GM19099 (cell line): ENCODE results near the gene FHL2.

Experiments used
- POLR2A ChIP-seq: IDR thresholded peaks from 3 replicates; pipeline ENCODE4 v1.6.1; 2011; ENCODE audit warnings: low read depth; ENCODE audit not compliant: insufficient read length; ENCODE audit errors: extremely low read depth

FHL2 gene

DNA sequence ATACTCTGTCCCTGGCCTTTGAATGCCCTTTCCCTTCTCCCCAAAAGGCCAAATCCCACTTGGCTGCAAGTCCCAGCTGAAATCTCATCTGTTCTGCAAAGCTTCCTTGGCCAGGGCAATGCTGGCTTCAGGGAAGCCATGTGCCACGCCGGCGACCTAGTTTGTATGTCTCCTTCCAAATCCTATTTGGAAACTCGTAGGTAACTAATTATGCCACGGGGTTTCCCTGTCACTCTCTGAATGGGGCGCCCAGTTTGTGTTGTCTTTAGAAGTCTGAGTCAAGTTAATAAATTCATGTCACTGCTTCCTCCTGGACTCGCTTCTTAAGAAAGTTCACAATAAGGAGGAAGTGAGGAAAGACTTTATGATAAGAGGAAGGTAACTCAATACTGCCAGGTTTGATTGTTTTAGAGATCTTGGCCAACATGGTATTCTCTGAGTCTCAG is 19.1 kb downstream of the FHL2 start:
- TF ChIP-seq POLR2A = no peak

DNA sequence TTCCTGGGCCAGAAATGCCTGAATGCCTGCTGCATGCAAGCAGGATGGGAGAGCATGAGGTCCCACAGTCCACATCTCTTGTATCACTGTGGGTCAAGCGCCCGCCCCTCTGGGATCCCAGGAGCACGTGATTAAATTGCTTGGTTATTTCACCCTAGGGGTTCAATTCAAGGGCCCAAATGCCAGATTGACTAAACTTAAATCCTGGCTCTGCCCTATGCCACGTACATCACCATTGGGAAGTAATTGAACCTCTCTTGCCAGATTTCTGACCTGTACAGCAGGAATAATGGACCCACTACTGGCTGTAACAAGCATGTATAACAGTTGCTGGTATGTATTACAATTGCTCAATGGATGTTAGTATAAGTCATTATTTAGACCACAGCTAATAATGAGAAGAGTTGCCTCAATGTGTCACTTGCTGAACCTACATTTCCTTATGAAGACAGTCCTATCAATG is 19.9 kb downstream of the FHL2 start:
- no peak for TF ChIP-seq POLR2A

DNA sequence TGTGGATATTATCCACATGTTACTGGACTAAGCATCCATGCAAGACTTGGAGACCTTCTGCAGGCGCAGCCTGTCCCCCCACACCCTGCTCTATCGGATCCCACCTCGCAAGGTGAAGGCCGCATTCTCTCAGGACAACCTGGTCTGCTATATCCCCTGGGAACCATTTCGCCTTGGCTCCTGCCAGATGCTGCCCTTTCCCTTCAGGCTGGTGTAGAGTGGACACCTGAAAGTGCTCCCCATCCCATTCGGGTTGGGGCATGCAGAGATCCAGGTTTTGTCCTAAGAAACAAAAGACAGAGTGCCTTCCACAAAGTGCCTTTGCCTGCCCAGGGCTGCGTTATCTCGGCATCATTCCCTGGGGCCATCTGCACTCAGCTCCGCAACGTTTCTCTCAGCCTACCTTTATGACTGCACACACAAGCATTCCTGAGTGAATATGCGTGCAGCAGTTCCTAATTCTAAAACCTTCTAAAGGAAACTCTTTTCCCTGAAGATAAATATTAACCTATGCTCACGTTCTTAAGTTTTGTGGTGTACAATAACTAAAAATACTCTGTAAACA is 20.5 kb downstream of the FHL2 start:
- TF ChIP-seq POLR2A = no peak

- TF ChIP-seq POLR2A = no peak
Measured at GRCh38 chr2:105377871-105378270, 21.0 kb downstream of the FHL2 start.

DNA sequence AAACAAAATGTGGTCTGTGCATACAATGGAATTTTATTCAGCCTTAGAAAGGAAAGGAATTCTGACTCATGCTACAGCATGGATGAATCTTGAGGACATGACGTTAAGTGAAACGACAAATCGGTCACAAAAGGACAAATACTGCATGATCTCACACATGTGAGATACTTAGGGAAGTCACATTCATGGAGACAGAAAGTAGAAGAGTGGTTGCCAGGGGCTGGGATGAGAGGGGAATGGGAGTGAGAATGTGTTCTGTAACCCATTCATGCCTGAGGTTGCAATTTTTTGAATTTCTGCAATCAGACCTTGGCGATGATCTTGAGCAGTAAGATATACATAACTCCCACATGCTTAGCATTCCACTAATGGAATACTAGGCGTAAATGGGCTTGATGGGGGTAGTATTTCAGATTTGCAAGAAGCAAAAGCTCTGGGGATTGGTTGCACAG is 22.0 kb downstream of the FHL2 start:
- TF ChIP-seq POLR2A = no peak

GRCh38 chr2:105376010-105376409 is 22.8 kb downstream of the FHL2 start:
- no peak for TF ChIP-seq POLR2A

GRCh38 chr2:105375001-105375561 is 23.8 kb downstream of the FHL2 start:
- no peak for TF ChIP-seq POLR2A

- TF ChIP-seq POLR2A = peak; percentile 26
Measured at GRCh38 chr2:105373895-105374401, 24.9 kb downstream of the FHL2 start.

- TF ChIP-seq POLR2A = no peak
Measured at GRCh38 chr2:105373344-105373781, 25.5 kb downstream of the FHL2 start.

- TF ChIP-seq POLR2A = no peak
Measured at GRCh38 chr2:105371810-105372209, 27.0 kb downstream of the FHL2 start.

GRCh38 chr2:105371156-105371555 is 27.7 kb downstream of the FHL2 start:
- no peak for TF ChIP-seq POLR2A

GRCh38 chr2:105369777-105370690 is 28.8 kb downstream of the FHL2 start:
- TF ChIP-seq POLR2A = no peak

- TF ChIP-seq POLR2A = no peak
Measured at GRCh38 chr2:105368759-105369408, 30.0 kb downstream of the FHL2 start.

DNA sequence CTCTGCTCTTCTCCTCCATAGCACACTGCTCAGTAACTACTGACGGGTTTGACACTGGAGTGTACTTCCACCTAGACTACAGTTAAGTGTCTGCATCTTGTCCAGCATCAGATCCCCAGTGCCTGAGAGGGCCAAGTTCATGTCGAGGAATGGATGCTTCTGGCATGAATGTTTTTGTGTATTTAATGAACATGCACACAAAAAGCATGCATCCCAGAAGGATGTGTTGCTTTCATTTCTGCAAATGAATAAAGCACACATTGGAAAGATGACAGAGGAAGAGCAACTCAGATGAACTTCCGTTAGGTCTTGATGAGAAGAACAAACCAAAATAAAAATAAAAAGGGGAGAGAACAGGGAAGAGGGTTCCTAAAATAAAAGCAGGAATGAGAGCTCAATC is 33.6 kb downstream of the FHL2 start:
- TF ChIP-seq POLR2A = no peak

DNA sequence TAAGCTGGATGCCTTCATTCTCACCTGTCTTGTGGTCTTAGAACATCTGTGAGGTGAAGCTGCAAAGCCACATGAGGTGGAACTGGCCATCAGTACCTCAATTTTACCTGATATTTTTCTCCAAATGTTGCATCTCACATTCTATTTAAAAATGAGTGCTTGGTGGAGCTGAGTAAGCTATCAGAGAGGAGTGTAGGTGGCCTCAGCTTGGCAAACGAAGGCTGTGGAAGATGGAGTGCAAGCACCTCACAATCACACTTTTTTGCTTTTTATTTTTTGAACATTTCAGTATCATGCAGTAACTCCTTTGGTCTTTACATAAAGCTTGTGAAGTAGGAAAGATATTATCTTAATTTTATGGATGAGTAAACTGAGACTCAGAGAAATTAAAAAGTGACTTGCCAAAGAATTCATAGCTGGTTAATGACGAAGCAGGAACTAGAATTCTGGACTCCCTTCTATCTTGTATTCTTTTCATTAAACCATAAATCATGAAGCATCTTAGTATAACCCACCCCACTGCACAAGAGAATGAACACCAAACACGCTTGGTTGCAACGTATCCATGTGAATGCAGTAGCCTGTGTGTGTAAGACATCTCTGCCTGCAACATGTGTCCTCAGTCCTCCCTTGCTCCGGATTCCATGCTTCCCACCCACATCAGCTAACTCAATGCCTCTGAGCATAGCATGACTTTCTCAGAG is 34.3 kb downstream of the FHL2 start:
- TF ChIP-seq POLR2A = no peak
